HCEC 1CT (cell line): ENCODE data around the gene RORB.

Experiments used
- DNase-seq: peaks from one replicate; pipeline ENCODE4 v3.0.0-alpha.2; 2017

The RORB gene

DNA sequence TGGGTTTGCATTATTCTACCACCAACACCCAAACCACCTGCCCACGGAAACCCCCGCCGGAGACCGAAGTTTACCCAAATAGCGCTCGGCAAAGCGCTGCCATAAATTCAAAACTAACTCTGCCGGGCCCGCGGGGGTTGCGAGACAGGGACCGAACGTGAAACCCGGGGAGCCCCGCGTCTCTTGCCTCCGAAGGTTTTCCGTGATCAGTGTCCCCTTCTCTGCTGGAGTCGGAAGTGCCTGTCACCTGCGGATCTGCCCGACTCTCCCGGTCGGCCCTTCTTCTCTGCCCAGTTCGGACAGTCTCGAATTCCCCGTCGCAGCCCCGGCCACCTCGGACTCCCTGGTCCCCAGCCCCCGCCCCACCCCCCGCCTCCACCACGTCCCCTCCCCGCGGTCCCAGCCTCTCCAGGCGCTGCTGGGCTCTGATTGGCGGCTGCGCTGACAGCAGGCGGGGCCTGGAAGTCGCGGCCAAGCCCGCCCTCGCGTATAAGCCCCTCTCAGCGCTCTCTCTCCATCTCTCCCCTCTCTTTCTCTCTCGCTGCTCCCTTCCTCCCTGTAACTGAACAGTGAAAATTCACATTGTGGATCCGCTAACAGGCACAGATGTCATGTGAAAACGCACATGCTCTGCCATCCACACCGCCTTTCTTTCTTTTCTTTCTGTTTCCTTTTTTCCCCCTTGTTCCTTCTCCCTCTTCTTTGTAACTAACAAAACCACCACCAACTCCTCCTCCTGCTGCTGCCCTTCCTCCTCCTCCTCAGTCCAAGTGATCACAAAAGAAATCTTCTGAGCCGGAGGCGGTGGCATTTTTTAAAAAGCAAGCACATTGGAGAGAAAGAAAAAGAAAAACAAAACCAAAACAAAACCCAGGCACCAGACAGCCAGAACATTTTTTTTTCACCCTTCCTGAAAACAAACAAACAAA, at the start of gene RORB:
Gene RORB, plus strand, starts transcription at position 517 of the 929 bp plus-strand sequence. CDS start 642 bp downstream, outside the sequence.
- peak; percentile 13 for DNase-seq

DNA sequence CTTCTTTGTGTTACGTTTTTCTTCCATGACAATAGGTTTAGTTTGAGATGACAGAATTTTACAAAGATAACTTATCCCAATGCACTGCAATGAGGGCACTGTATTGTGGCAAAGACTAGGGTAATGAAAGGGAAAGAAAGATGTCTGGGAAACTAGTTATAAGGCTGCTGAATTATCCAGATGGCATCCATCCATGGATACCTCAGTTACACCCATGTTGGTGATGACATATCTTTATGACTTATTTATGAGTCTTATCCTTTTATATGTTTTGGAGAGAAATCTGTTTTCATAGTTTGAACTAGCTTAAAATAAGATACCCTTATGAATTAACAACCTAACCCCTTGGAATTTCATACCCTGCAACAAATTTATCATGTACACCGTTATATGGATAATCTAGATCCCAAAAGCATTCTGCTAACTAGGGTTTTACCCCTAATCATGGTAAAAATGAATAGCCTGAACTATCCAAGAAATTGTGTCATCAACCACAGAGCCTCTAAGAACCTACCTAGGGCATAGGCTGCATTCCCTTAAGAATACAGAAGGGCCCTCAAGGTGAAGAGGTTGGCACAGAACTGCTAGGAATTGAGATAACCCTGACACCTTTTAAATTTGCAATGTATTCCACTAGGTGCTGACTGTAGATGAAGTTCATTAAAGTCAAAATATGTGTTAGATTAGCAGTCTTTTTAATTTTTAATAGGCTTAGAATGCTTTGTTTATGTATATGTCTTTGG, 49.5 kb upstream of the RORB start:
- no peak for DNase-seq

DNA sequence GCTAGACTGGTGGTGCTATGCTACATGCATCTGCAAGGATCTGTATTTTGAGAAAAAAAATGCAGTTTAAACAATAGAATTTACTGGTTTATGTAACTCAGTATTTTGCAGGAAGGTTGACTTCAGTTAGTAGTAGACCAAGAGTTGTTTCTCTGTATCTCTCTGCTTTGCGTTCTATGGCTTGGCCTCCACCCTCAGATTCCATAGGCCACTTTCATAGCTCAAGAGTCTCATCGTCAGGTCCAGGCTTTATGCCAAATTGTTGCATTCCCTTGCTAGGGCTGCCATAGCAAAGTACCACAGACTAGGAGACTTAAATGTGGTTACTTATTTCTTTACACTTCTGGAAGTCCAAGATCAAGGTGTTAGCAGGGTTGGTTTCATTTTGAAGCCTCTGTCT, 48.1 kb upstream of the RORB start:
- DNase-seq = no peak

DNA sequence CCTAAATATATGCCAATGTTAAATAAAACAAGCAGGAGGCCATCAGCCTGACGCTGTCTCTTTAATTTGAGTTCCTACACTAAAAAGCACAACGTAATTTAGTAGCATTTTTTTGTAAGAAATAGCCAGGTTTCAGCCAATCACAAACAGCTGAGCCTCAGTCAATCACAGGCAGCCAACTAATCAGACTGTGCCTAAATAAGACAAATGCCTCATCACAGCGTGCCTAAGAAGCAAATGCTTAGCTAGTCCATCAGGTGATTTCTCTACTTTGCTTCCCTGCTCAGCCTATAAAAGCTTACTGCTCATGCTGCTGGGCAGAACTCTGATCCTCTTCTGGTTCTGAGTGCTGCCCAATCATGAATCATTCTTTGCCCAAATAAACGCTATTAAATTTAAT, 38.3 kb upstream of the RORB start:
- no peak for DNase-seq

DNA sequence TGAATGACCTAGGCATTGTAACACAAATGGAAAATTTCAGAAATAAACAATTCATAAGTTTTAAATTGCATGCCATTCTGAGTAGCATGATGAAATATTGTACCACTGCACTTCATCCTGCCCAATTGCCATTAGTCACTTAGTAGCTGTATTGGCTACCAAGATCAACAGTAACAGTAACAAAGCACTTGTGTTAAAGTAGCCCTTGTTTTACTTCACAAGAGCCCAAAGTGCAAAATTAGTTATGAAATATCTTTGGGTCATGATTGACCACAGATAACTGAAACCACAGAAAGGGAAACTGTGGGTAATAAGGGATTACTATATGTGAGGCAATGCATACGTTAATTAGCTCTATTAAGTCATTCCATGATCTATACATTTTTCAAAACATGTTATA, 33.3 kb upstream of the RORB start:
- DNase-seq = no peak

DNA sequence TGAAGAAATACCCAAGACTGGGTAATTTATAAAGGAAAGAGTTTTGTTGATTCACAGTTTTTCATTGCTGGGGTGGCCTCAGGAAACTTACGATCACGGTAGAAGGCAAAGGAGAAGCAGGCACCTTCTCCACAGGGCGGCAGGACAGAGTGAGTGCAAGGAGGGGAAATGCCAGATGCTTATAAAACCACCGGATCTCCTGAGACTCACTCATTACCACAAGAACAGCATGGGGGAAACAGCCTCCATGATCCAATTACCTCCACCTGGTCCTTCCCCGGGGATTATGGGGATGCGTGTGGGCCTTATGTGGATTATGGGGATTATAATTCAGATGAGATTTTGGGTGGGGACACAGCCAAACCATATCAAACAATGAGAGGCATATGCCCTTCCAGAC, 18.5 kb upstream of the RORB start:
- DNase-seq = no peak

DNA sequence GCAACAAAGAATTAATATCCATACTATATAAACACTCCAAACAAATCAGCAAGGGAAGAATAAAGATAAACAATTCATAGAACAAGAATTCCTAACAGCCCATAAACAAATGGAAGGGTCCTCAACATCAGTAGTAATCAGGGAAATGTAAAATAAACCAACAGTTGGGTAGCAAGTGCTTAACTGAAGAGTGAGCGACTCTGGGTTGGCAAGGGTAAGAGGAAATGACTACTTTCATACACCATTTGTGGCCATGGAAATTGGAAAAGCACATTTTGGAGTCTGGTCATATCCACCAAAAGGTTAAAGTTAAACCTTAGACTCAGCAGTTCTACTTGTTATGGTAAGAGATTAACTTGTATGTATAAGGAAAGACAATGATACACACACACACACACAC, 17.4 kb upstream of the RORB start:
- no peak for DNase-seq

DNA sequence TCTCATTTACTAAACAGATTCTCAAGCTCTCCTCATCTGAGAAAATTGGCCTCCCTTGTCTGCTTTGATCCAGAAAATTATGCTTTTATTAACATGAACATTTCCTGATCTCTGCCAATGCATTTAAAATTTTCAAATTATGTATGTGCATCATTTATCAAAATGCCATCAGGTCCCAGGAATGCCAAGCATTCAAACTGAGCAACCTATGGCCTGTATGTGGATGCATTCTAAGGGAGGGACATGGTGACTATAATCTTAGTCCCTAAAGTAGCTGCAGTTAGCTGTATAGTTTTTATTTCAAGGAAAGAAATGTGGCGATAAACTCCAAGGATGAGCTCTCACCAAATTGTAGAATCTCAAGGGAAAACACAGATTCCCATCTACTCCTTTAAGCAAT, 9.7 kb upstream of the RORB start:
- no peak for DNase-seq

DNA sequence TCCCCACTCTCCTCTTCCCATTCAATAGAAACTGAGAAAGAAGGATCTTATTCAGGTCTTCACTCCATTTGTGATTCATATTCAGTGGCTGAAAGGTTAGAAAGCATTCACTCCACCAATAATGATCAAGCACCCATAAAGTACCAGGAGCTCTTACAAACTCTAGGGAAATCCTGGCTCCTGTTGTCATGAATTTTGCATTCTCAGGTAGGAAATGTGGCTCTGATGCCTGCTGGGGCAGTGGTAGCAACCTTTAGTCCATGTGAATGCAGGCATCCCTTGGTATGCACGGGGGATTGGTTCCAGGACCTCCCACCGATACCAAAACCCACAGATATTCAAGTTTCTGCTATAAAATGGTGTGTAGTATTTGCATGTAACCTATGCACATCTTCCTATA, 3.6 kb upstream of the RORB start:
- DNase-seq = no peak

DNA sequence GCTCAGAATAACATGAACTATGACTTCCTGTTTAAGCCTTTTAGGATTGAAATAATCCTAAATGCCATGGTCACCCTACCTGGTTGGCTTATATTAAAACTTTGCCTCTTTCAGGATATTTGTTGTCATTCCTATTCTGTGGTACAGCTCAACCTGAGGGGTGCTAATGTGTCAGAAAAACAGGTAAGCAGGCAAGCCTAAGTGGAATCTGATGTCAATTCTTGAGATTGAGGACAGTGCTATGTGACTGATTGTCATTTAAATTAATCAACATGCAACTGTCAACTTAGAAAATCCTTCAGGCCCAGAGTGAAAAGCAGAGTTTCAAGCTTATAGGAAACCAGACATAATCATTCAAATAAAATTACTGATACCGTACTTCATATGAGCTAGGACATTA, 2.6 kb upstream of the RORB start:
- DNase-seq = no peak

DNA sequence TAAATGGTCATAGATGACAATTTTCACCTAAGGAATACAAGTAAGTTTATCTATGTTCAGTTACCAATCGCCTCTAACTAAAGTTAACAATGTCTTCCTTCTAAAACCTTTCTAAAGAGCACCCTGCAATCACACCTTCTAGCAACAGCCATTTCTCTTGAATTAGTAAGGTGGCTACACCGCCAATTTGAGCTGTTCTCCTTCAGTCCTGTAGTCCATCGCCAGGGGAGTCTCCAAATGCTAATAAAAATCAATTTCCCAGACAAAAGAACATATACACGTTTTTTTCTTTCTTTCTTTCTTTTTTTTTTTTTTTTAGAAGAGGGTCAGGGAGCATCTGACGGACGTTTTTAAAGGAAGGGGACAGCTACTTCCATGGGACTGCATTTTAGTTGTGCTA, 729 bp upstream of the RORB start:
- no peak for DNase-seq

DNA sequence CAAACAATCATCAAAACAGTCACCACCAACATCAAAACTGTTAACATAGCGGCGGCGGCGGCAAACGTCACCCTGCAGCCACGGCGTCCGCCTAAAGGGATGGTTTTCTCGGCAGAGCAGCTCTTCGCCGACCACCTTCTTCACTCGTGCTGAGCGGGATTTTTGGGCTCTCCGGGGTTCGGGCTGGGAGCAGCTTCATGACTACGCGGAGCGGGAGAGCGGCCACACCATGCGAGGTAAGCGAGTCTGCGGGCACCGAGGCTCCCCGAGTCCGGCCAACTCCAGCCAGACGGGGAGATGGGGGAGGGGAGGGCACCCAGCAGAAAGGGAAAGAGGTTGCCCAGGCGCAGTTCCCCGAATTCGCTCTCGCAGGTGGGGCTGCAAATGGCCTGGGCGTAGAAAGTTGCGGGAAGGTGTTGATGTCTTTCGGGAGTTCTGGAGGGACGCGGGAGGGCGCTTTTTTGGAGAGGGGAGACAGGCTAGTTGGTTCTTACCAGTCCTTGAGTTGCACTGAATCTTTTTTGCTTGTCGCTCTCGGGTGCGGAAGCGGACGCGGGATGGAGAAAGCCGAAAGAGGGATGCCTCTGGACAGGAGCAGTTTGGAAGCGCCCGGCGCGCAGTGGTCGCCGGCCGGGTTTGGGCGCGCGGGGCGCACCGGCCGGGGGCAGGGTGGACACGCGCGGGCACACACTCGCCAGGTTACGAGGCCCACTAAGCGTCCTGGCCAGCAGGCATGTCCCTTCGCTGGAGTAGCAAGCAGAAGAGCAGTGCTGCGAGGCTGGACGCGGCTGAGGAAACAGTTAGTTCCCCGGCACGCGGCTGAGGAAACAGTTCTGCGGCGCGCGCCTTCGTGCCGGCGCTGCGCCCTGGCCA, 849 bp downstream of the RORB start:
- DNase-seq = peak; percentile 3

DNA sequence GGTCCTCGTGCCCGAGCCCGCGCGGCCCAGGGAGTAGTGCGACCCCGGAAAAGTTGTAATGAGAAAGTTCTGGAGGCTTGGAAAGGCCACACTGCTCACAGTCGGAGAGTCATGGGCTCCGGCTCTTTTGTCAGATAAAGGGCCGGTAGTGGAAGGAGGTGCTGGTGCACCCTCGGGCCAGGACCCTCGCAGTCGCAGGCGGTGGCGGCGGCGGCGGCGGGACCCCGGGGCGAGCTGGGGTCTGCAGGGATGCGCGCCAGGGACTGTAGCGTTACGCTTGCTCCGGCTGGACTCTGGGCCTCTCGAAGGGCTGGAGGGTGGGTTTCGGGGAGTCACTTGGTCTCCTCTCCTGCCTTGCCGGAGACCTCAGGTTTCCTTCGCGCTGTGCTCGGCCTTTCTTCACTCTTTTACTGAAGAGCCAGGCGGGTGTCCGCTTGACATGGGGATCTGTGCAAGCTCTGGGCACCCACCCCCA, 1.5 kb downstream of the RORB start:
- no peak for DNase-seq

DNA sequence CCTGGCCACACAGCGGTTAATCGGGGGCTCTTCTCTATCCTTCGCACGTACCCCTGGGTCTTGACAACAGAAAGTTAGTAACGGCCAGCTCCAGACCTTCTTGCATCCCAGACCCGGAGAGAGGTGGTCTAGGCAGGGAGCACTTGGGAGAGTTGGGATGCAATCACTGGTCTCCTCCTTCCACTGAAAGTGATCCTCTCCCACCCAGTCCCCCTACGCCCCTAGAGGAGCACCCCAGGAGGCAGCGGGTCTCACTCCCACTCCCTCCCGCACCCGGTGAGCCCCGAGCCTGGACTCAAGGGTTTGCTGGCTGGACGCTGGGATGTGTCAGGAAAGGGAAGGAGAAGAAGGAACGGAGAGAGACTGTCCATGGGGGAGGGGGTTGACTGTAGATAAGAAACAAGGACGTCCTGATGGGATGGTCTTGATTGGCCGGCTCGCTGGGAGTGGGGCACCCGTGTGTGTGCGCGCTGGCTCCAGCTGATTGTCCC, 2.0 kb downstream of the RORB start:
- DNase-seq = no peak

DNA sequence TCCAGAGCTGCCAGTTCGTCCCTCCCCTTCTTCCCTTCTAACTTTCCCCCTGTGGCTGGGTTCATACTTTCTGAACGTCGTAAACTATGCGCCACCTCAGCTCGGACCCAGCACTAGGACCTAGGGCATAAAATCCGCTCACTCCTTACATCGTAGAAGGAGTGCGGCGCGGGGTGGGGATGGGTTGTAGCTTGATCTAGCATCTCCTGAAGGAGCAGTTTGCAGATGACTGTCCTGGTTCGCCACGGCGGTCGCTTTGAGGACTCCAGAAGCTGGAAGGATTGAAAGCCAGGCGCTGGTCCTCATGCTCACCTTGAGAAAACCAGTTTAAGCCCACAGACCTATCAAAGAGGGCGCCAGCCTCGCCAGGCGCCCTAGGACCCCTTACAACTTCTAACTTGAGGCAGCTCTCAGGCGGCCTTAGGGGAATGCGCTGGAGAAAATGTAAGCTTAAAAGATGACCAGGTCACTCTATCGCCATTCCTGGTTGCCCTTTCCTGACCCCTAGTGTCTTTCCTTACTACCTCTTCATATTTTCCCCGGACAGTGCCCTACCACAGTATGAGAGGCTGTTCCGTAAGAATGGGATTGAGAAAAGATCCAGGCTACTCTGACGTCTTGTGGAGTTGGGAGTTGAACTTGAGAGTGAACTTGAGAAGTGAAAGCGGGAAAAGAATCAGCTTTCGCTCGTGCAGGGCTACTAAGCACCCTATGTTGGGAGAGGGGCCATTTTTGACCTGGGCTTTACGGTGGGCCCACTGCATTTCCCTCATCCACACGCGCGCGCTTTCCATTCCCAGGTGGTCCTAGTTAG, 2.8 kb downstream of the RORB start:
- no peak for DNase-seq

DNA sequence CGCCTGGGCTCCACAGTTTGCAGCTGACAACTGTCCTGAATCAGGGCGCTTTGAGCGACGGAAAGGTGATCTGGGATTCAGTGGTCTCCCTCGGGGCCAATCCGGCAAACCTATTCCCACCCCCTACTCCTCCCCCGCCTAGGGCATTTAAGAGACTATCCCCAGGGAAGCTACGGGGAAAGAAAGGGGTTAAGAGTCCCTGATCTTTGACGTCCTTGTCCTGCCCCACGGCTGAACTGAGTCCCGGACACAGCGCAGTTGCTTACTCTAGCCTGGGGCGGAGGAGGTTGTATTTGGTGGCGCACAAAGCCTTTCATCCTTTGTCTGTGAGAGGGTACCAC, 3.4 kb downstream of the RORB start:
- DNase-seq = no peak

DNA sequence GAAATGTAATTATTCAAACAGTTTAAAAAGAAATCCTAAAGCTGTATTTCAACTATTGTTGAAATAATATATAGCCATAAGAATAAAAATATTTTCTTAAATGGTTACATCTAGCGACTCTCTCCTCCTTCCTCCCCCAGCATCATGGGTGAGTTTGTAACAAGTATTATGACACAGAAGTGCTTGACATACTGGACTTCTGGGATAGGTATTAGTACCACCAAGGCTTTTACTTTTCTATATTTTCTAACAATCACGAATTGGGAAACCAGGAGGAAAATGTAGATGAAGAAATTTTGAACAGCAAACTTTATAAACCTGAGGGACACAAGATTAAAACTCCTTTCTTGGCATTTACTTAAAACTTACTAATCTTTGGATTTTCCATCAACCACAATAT, 4.4 kb downstream of the RORB start:
- no peak for DNase-seq

DNA sequence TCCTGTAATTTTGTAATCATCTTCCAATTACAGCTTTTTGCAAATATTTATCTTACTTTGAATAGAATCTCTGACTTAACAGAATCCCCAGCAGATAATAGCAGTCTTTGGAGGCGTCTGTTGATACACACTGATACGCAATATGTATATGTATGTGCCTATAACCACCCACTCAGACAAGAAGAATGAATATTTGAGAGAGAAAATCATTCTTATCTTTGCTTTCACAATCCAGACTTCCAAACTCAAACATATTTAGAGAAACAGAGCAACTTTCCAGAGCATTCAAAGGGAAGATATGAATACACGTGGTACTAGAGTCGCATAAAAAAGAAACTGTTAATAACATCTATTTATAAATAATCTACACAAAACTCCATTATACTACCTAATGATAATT, 6.1 kb downstream of the RORB start:
- DNase-seq = no peak

DNA sequence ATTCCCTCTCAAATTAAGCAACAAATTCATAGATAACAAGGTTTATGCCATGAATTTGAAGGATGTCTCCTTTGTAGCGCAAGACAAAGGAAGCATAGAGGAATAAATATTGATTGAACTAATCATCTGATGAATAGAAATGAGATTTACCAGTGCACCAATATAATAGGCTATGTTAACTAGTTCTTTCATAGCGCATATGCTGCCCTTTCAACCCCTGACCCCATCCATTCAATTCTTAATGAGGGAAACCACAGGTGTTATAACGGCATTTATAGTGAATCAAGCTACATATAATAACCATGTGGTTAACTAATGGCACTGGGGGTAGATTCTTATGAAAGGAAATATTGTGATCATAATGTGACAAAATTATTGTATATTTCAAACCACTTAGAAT, 6.5 kb downstream of the RORB start:
- no peak for DNase-seq

DNA sequence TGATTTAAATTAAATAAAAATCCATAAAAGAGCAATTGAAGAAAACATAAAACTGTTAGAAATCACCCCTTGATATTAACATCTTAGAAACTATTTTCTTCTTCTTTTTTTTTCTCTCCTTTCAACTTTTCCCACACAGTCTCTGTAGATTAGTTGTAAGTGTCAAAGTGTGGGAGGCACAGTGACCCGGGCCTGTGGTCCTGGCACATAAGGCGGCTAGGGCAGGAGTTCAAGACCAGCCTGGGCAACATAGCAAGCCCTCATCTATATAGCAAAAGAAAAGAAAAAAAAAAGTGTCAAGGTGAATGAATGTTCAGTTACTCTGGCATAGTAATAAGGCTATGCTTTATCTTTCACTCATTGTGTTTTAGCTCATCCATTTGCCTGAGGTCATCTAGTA, 14.2 kb downstream of the RORB start:
- DNase-seq = no peak

DNA sequence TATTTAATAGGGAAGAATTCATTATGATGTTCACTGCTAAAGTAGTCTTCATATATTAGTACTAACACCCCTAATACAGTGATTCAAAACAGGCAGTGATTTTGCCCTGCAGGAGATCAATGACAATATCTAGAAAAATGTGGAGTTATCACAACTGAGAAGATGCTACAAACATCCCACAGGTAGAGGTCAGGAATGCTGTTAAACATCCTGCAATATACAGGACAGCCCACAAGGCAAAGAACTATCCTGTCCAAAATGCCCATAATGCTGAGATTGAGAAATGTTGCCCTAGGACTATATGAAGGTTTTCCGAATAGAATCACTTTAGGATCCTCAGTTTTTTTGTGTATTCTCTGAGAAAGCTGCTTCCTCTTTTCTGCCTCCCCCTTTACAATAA, 15.3 kb downstream of the RORB start:
- no peak for DNase-seq

DNA sequence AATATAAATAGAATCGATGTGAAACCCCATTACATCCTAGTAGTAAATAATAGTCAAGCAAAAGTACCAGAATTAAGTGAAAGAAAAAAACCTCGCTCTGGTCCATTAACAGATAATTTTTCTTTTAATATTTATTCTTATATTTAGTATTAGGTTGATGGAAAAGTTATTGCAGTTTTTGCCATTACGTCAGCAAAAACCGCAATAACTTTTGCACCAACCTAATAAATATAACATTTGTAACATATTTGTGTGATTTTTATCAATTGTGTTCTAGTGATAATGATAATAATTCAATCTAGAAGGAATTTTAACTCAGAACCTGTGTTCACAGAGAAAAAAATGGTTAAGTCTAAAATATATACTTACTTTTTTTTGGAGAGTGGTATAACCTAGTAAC, 16.1 kb downstream of the RORB start:
- DNase-seq = no peak
